Muscle layer of colon (tissue), 2 donors: Measurements from ENCODE around the gene CDHR1.
A peak's percentile ranks its signal among the peaks of the same experiment; 100 is the strongest.

ENCODE experiments used
- H3K27ac ChIP-seq: one replicate; pipeline ENCODE4 v1.7.0; 2013; ENCODE audit warnings: low read depth, mild to moderate bottlenecking, low read length, moderate library complexity
- H3K27me3 ChIP-seq, 2 donors: one replicate each; pipeline ENCODE4 v1.7.0; 2013; ENCODE audit warnings: low read length in 2 of 2, mild to moderate bottlenecking in 2 of 2; ENCODE audit not compliant: insufficient read depth in 2 of 2, control insufficient read depth in 1 of 2
- H3K36me3 ChIP-seq: one replicate; pipeline ENCODE4 v1.7.0; 2013; ENCODE audit warnings: mild to moderate bottlenecking, low read length; ENCODE audit not compliant: insufficient read depth
- H3K4me1 ChIP-seq: one replicate; pipeline ENCODE4 v1.7.0; 2013; ENCODE audit warnings: mild to moderate bottlenecking, low read length; ENCODE audit not compliant: insufficient read depth
- H3K4me3 ChIP-seq, 2 donors: one replicate each; pipeline ENCODE4 v1.7.0; 2013; ENCODE audit warnings: low read length in 2 of 2, low read depth in 1 of 2, mild to moderate bottlenecking in 1 of 2, moderate library complexity in 1 of 2
- H3K9ac ChIP-seq: one replicate; pipeline ENCODE4 v1.7.0; 2013; ENCODE audit warnings: low read length
- H3K9me3 ChIP-seq: one replicate; pipeline ENCODE4 v1.7.0; 2013; ENCODE audit warnings: mild to moderate bottlenecking, low read length
- donor health status: abdominal sarcoma.
- donor health status: Adenocarcinoma of cecum.

CDHR1 gene

DNA sequence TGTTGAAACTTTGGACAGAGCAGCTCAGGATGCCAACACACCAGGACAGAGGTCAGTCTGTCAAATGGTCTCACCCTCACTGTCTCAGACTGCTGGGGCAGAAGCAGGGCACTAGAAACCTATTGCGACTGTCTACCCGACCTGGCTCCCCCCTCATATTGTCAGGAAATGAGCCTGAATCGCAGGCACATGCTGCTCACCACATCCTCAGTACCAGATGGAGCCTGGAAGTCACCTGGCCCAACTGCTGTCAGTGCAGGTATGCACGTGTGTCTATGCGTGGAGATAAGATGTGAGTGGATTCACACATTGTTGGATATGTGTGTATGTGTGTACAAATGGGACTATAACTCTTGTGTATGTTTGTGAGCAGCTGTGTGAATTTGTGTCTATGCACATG is 3.2 kb upstream of the CDHR1 start:
- Histone ChIP-seq H3K36me3 (no peaks in the 10 kb centered on the region), H3K9ac (no peak overlapping the region), H3K4me3 (no peak overlapping the region), H3K9me3 (no peaks in the 10 kb centered on the region), H3K4me1 (peaks cover 18% of the 10 kb centered on the region), H3K27ac (no peak overlapping the region), H3K27me3 (peaks cover 6 to 26% of the 10 kb centered on the region in 2 donors)

DNA sequence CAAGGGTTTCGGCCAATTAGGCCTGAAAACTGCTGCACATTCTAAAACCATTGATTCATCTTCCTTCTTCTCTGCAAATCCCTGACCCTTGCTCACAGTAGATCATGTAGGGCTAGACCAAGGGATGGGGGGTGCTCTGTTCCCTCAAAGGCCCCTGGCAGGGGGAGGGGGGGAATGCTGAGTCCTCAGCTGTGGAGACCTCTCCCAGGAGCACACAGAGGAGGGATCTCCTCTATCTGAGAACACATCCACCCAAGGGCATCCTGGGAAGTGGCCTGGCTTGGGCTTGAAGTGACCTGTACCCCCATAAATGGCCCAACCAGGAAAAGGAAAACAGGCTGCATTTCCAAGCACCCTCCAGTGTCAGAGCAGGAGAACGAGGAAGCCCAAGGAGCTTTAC is 1.0 kb upstream of the CDHR1 start:
- Histone ChIP-seq H3K27me3 (peaks cover 6 to 26% of the 10 kb centered on the region in 2 donors), H3K36me3 (no peaks in the 10 kb centered on the region), H3K4me1 (peaks cover 35% of the 10 kb centered on the region), H3K4me3 (no peak overlapping the region), H3K9ac (no peak overlapping the region), H3K9me3 (no peaks in the 10 kb centered on the region), H3K27ac (no peak overlapping the region)

DNA sequence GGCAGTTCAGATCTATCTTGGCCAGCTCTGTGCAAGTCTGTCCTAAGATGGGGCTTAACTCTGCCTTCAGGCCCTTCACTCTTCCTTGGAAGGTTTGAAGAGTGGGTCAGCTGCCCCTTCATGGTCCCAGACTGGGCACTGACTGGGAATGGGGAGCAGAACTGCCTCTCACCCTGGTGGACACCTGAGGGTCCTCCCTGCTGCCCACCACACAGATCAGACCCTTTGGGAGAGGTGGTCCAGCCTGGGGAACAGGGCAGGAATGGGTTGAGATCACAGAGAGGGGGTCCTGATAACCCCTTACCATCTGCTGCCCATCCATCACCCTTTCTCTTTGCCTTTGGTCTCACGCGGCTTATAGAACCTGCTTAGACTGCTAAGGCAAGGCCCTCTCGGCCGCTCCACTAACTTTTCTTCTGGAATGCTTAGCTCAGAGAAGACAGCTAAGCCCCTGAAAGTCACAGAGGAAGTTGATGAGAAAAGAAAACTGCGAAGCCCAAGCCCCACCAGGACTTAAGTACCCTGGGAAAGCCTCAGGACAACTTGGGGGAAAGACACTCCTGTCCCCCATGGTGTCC is 402 bp upstream of the CDHR1 start:
- Histone ChIP-seq H3K4me1 (peaks cover 35% of the 10 kb centered on the region), H3K4me3 (peak overlapping the region; percentile 36 to 51), H3K27me3 (peaks cover 6 to 26% of the 10 kb centered on the region in 2 donors), H3K9me3 (no peaks in the 10 kb centered on the region), H3K36me3 (no peaks in the 10 kb centered on the region), H3K27ac (no peak overlapping the region), H3K9ac (no peak overlapping the region)

DNA sequence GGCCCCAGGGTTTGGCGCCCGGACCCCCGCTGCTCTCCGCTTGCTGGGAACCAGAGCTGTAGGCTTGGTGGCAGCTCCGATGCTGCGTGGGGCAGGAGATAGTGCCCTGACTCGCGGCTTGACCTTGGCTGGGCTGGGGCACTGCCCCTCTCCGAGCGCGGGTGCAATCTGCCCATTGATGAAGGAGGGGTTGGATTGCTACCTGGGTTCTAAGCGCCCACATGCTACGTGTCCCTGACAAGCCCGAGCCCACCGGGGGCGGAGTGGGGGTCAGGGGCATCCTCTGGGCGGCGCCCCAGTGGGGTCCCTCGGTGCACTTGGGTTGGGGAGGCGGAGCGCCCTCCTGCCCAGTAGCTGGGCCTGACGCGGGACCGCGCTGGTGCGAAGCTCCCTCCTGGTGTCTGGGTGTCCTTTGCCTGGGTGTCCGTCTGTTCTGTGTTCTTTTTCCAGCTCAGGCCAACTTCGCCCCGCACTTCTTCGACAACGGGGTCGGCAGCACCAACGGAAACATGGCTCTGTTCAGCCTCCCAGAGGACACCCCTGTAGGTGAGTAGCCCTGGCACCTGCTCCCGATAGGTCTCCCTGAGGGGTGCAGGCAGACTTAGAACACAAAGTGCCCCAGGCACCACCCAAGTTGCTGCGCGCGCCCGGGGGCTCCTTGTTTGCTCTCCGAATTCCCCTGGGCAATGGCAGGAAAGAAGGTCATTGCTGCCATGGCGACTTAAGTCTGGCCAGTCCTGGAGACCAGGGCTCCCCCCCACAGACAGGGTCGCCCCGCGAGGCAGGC is 900 bp downstream of the CDHR1 start:
- H3K9me3 ChIP-seq = no peaks in the 10 kb centered on the region
- peak overlapping the region; percentile 36 to 51 for H3K4me3 ChIP-seq
- H3K9ac ChIP-seq = no peak overlapping the region
- H3K4me1 ChIP-seq = peaks cover 35% of the 10 kb centered on the region
- H3K27ac ChIP-seq = no peak overlapping the region
- H3K27me3 ChIP-seq = peaks cover 6 to 26% of the 10 kb centered on the region in 2 donors
- H3K36me3 ChIP-seq = no peaks in the 10 kb centered on the region

DNA sequence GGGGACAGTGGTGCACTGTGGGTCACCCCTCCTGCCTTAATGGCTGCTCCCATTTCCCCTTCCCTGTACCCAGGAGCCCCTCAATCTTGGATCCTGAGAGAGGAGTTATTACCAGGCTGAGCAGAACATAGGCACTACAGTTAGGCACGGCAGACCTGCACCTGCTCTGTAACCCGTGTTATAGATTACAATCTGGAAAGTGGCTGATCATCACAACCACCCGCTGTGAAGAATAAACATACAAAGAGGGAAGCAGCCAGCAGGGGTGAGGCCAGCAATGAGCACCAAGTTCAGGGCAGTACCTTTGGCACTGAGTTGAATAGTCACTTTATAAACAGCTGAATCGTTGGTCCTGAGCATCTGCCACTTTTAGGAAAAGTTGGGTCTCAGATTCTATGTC is 1.7 kb downstream of the CDHR1 start:
- H3K4me3 ChIP-seq = no peak overlapping the region
- H3K36me3 ChIP-seq = no peaks in the 10 kb centered on the region
- peaks cover 6 to 26% of the 10 kb centered on the region in 2 donors for H3K27me3 ChIP-seq
- H3K9me3 ChIP-seq = no peaks in the 10 kb centered on the region
- H3K27ac ChIP-seq = no peak overlapping the region
- no peak overlapping the region for H3K9ac ChIP-seq
- H3K4me1 ChIP-seq = peaks cover 35% of the 10 kb centered on the region

GRCh38 chr10:84196941-84197340 is 2.6 kb downstream of the CDHR1 start:
- Histone ChIP-seq H3K36me3 (no peaks in the 10 kb centered on the region), H3K27ac (no peak overlapping the region), H3K4me1 (peaks cover 35% of the 10 kb centered on the region), H3K9me3 (no peaks in the 10 kb centered on the region), H3K9ac (no peak overlapping the region), H3K27me3 (peaks cover 6 to 26% of the 10 kb centered on the region in 2 donors), H3K4me3 (no peak overlapping the region)

DNA sequence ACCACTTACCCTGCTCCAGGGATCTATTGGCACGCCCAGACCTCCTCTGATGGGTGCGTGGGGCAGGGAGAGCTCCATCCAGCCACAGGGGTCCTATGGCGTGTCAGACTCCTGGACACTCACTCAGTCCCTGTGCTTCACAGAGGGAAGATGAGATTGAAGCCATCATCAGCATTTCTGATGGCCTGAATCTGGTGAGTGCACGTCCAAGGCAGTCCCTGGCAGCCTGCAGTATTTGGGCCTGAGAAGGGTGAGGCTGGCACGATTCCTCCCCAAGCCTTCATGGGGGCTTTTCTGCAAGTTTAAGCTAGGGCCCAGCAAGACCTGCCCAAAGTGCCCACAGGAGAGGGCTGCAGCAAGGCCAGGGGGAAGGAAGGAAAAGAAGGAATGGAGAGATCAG is 3.3 kb downstream of the CDHR1 start:
- Histone ChIP-seq H3K4me3 (no peak overlapping the region), H3K36me3 (no peaks in the 10 kb centered on the region), H3K9ac (no peak overlapping the region), H3K27ac (no peak overlapping the region), H3K27me3 (peaks cover 6 to 26% of the 10 kb centered on the region in 2 donors), H3K9me3 (no peaks in the 10 kb centered on the region), H3K4me1 (peaks cover 35% of the 10 kb centered on the region)

GRCh38 chr10:84198206-84198915 is 4.0 kb downstream of the CDHR1 start:
- Histone ChIP-seq H3K4me3 (no peak overlapping the region), H3K36me3 (no peaks in the 10 kb centered on the region), H3K4me1 (peaks cover 35% of the 10 kb centered on the region), H3K9ac (no peak overlapping the region), H3K9me3 (no peaks in the 10 kb centered on the region), H3K27ac (no peak overlapping the region), H3K27me3 (peaks cover 2 to 26% of the 10 kb centered on the region in 2 donors)

DNA sequence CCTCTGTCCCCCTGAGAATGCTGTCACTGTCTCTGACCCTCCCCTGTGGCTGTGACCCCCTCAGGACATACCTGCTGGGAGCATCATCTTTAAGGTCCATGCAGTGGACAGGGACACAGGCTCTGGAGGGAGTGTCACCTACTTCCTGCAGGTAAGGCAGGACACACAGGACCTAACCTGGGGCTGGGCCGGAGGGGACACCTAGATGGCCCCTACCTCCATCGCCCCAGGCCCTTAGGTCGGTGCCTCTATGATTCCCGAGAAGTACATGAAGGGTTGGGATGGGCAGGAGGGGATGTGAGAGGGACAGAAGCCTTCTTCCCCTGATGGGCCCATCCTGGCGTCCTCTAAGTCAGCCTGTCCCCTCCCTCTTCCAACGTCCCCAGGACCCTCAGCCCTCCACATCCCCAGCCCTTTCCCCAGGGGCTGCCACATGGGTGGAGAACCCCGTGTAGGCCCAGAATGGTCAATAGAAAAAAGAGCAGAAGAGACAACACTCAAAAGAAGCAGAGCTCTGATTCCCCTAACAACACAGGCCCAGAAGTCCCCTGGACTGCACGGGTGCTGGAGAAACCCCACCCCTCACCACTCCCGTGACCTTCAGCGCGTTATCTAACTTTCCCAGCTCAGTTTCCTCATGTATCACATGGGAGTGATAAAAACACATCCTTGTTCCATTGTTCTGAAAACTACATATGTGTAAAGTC is 6.4 kb downstream of the CDHR1 start:
- no peaks in the 10 kb centered on the region for H3K9me3 ChIP-seq
- no peak overlapping the region for H3K9ac ChIP-seq
- H3K4me1 ChIP-seq = peaks cover 21% of the 10 kb centered on the region
- H3K36me3 ChIP-seq = no peaks in the 10 kb centered on the region
- no peak overlapping the region for H3K4me3 ChIP-seq
- H3K27ac ChIP-seq = no peak overlapping the region
- peaks cover 0 to 3% of the 10 kb centered on the region in 2 donors for H3K27me3 ChIP-seq

DNA sequence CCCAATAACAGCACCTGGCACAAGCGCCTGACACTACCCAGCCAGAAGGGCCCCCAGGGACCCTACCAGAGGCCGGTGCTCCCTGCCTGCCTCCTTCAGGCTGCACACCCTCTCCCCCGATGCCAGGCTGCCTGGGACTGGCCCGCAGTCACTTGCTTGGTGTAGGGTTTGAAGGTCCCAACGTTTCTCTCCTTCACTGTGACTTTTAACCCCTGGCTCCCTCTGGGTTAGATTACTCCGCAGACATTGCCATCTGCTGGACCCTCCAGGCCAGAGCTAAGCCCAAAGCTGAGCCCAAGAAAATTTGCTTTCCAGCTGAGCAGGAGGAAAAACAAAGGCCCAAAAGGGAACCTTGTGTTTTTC is 6.9 kb downstream of the CDHR1 start:
- H3K9me3 ChIP-seq = no peaks in the 10 kb centered on the region
- H3K4me3 ChIP-seq = no peak overlapping the region
- no peaks in the 10 kb centered on the region for H3K27me3 ChIP-seq
- no peak overlapping the region for H3K27ac ChIP-seq
- no peaks in the 10 kb centered on the region for H3K36me3 ChIP-seq
- H3K9ac ChIP-seq = no peak overlapping the region
- H3K4me1 ChIP-seq = peaks cover 16% of the 10 kb centered on the region

- Histone ChIP-seq H3K27me3 (no peaks in the 10 kb centered on the region), H3K9ac (no peak overlapping the region), H3K27ac (no peak overlapping the region), H3K9me3 (no peaks in the 10 kb centered on the region), H3K36me3 (no peaks in the 10 kb centered on the region), H3K4me3 (no peak overlapping the region), H3K4me1 (peaks cover 12% of the 10 kb centered on the region)
Observed at GRCh38 chr10:84201682-84202081, 7.3 kb downstream of the CDHR1 start.
